Osteocyte (in vitro differentiated cells): ENCODE measurements around the gene SPRN. TPM values are rescaled to one million over a fixed set of nuclear protein-coding genes. Genes with fewer than 3 reads are reported as not detected.

ENCODE experiments used
- DNase-seq: peaks from one replicate; pipeline ENCODE4 v3.0.0; 2021; ENCODE audit warnings: mixed read lengths; ENCODE audit not compliant: unreplicated experiment; ENCODE audit errors: extremely low spot score
- H3K27ac Mint-ChIP-seq: one replicate; pipeline ENCODE4 v1.8.0; 2021; ENCODE audit warnings: mild to moderate bottlenecking, mixed read lengths; ENCODE audit not compliant: unreplicated experiment
- H3K27me3 Mint-ChIP-seq: one replicate; pipeline ENCODE4 v1.8.0; 2021; ENCODE audit warnings: mixed read lengths; ENCODE audit not compliant: unreplicated experiment
- H3K36me3 Mint-ChIP-seq: one replicate; pipeline ENCODE4 v1.8.0; 2021; ENCODE audit warnings: mixed read lengths; ENCODE audit not compliant: unreplicated experiment
- H3K4me1 Mint-ChIP-seq: one replicate; pipeline ENCODE4 v1.8.0; 2021; ENCODE audit warnings: mixed read lengths; ENCODE audit not compliant: unreplicated experiment
- H3K4me3 Mint-ChIP-seq: one replicate; pipeline ENCODE4 v1.8.0; 2021; ENCODE audit warnings: mild to moderate bottlenecking, moderate library complexity, mixed read lengths; ENCODE audit not compliant: unreplicated experiment
- H3K9me3 Mint-ChIP-seq: one replicate; pipeline ENCODE4 v1.8.0; 2021; ENCODE audit warnings: mixed read lengths; ENCODE audit not compliant: unreplicated experiment
- total RNA-seq: library from RNA; stranded (reverse); gene quantifications from 2 replicates; pipeline ENCODE4 v1.2.1, GENCODE V29; 2021
- TF ChIP-seq, protein P1 (sequence below): fragments of 200-600 bp; sonication (generic); IDR thresholded peaks from 2 replicates; pipeline ENCODE4 v1.5.0; 2021; ENCODE audit warnings: antibody characterized with exemption, mild to moderate bottlenecking, moderate library complexity

The SPRN gene
- total RNA-seq, 1 donor from 2014 or later, result 2.2 TPM

GRCh38 chr10:133412381-133412711 lies 12.1 kb downstream of the SPRN start:
- H3K27ac Mint-ChIP-seq, result no peak overlapping the region
- peaks cover 43% of the 10 kb centered on the region for H3K9me3 Mint-ChIP-seq
- H3K4me3 Mint-ChIP-seq, result no peak overlapping the region
- H3K27me3 Mint-ChIP-seq, result no peaks in the 10 kb centered on the region
- peaks cover 69% of the 10 kb centered on the region for H3K36me3 Mint-ChIP-seq
- TF ChIP-seq, protein P1, sequence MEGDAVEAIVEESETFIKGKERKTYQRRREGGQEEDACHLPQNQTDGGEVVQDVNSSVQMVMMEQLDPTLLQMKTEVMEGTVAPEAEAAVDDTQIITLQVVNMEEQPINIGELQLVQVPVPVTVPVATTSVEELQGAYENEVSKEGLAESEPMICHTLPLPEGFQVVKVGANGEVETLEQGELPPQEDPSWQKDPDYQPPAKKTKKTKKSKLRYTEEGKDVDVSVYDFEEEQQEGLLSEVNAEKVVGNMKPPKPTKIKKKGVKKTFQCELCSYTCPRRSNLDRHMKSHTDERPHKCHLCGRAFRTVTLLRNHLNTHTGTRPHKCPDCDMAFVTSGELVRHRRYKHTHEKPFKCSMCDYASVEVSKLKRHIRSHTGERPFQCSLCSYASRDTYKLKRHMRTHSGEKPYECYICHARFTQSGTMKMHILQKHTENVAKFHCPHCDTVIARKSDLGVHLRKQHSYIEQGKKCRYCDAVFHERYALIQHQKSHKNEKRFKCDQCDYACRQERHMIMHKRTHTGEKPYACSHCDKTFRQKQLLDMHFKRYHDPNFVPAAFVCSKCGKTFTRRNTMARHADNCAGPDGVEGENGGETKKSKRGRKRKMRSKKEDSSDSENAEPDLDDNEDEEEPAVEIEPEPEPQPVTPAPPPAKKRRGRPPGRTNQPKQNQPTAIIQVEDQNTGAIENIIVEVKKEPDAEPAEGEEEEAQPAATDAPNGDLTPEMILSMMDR, result no peak
- no peak for DNase-seq
- no peaks in the 10 kb centered on the region for H3K4me1 Mint-ChIP-seq

DNA sequence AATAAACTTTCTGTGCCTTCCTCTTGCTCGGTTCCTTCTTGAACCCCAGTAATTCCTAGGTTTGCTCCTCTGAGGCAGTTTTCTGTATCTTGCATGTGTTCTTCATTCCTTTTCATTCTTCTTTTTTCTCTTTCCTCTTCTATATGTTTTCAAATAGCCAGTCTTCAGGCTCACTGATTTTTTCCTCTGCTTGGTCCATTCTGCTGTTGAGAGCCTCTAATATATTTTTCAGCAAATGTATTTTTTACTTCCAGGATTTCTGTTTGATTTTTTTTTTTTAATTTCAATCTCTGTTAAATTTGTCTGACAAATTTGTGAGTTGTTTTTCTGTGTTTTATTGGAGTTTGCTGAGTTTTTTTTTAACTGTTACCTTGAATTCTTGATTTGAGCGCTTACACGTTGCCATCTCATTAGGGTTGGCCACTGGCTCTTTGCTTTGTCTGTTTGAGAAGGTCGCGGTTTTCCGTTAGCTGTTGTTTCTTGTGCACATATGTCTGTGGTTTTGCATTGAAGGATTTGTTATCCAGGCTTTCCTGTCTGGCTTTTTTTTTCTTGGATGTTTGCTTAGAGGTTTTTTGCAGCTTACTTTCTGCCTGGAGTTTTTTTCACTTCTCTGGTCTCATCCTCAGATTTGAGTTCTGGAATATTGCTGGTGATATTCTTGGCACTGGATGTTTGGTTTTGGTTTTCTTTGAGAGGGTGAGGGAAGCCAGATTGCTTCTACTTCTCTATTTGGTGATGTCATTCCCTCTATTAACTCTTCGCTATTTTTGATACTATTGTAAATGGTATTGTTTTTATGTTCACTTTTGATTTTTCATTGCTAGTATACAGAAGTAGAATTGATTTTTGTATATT lies 12.7 kb downstream of the SPRN start:
- H3K27me3 Mint-ChIP-seq, result no peaks in the 10 kb centered on the region
- H3K9me3 Mint-ChIP-seq, result peaks cover 43% of the 10 kb centered on the region
- peaks cover 75% of the 10 kb centered on the region for H3K36me3 Mint-ChIP-seq
- DNase-seq, result no peak
- no peak overlapping the region for H3K27ac Mint-ChIP-seq
- no peaks in the 10 kb centered on the region for H3K4me1 Mint-ChIP-seq
- H3K4me3 Mint-ChIP-seq, result no peak overlapping the region
- TF ChIP-seq, protein P1, result no peak

DNA sequence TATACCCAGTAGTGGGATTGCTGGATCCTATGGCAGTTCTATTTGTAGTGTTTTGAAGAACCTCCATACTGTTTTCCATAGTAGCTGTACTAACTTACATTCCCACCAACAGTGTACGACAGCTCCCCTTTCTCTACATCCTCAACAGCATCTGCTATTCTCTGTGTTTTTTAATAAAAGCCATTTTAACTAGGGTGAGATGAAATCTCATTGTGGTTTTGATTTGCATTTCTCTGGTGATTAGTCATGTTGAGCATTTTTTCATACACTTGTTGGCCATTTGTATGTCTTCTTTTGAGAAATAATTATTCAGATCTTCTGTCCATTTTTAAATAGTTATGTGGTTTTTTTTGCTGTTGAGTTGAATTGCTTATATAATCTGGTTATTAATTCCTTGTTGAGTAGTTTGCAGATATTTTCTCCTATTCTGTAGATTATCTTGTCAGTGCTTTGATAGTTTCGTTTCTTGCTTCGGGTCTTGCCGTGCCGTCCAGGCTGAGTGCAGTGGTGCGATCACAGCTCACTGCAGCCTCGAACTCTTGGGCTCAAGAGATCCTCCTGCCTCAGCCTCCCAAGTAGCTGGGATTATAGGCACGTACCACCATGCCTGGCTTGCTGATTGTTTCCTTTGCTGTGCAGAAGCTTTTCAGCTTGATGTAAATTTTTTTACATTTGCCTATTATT lies 18.4 kb downstream of the SPRN start:
- Mint-ChIP-seq H3K4me3 (no peak overlapping the region), H3K9me3 (peaks cover 24% of the 10 kb centered on the region), H3K36me3 (peaks cover 81% of the 10 kb centered on the region), H3K27me3 (no peaks in the 10 kb centered on the region), H3K4me1 (no peaks in the 10 kb centered on the region), H3K27ac (no peak overlapping the region)
- no peak for DNase-seq
- TF ChIP-seq, protein P1, result no peak

DNA sequence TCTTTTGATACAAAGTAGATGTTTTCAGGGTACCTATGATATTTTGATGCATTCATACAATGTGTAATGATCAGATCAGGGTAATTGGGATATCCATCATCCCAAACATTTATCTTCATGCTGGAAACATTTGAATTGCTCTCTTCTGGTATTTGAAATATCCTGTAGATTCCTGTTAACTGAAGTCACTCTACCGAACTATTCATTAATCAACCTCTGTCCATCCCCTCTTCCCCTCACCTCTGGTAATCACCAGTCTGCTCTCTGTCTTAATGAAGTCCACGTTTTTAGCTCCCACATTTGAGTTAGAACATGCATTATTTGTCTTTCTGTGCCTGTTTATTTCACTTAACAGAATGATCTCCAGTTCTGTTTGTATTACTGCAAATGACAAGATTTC lies 19.2 kb downstream of the SPRN start:
- no peaks in the 10 kb centered on the region for H3K4me1 Mint-ChIP-seq
- TF ChIP-seq, protein P1, result no peak
- H3K9me3 Mint-ChIP-seq, result peaks cover 21% of the 10 kb centered on the region
- H3K27ac Mint-ChIP-seq, result no peak overlapping the region
- no peaks in the 10 kb centered on the region for H3K27me3 Mint-ChIP-seq
- peaks cover 77% of the 10 kb centered on the region for H3K36me3 Mint-ChIP-seq
- no peak for DNase-seq
- no peak overlapping the region for H3K4me3 Mint-ChIP-seq

DNA sequence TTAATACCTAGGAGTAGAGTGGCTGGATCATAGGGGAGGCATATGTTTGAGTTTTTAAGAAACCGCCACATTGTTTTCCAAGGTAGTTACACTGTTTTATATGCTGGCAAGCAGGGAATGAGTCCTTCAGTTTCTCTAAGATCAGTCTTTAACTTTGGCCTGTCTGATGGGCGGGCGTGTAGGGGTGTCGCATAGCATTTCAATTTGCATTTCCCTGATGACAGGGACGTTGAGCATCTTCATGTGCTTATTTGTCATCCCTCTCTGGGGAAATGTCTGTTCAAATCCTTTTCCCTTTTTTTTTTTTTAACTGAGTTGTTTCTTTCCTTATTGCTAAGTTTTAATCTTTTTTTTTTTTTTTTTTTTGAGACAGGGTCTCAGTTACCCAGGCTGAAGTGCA lies 20.6 kb downstream of the SPRN start:
- Mint-ChIP-seq H3K27me3 (no peaks in the 10 kb centered on the region), H3K9me3 (peaks cover 11% of the 10 kb centered on the region), H3K4me1 (no peaks in the 10 kb centered on the region), H3K36me3 (peaks cover 70% of the 10 kb centered on the region), H3K27ac (no peak overlapping the region), H3K4me3 (no peak overlapping the region)
- DNase-seq, result no peak
- TF ChIP-seq, protein P1, result no peak
